ENCODE measurements around the gene SMIM3.

DNA sequence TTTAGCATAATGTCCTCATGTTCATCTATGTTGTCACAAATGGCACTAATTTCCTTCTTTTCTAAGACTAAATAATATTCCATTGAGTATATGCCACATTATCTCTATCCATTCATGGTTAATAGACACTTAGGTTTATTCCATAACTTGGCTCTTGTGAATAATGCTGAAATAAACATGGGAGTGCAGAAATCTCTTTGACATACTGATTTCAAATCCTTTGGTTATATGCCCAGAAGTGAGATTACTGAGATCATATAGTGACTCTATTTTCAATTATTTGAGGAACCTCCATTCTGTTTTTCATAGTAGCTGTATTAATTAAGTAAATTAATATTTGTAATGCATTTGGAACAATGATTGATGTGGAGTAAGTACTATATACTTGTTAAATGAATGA is 13.0 kb downstream of the SMIM3 start:
- no peak for TF ChIP-seq YY1 (IDR thresholded peaks at IDR 0.05; ENCODE audit: low read depth, low read length)
- no peak for TF ChIP-seq SIN3A (IDR thresholded peaks at IDR 0.05; ENCODE audit: low read depth, low read length)
- no peak for TF ChIP-seq ZZZ3 (IDR thresholded peaks at IDR 0.05; ENCODE audit: control insufficient read depth, insufficient read length, low read depth)
- TF ChIP-seq CHD2 (IDR thresholded peaks at IDR 0.05; ENCODE audit: borderline replicate concordance, low read depth, low read length): no peak
- no peak for TF ChIP-seq POLR2AphosphoS5 (IDR thresholded peaks at IDR 0.05; ENCODE audit: low read length)
- no peak for TF ChIP-seq ZNF384 (IDR thresholded peaks at IDR 0.05; ENCODE audit: borderline replicate concordance, low read depth, low read length)
- TF ChIP-seq SUZ12 (IDR thresholded peaks at IDR 0.05; ENCODE audit: unreplicated experiment): no peak
- TF ChIP-seq, protein P1, sequence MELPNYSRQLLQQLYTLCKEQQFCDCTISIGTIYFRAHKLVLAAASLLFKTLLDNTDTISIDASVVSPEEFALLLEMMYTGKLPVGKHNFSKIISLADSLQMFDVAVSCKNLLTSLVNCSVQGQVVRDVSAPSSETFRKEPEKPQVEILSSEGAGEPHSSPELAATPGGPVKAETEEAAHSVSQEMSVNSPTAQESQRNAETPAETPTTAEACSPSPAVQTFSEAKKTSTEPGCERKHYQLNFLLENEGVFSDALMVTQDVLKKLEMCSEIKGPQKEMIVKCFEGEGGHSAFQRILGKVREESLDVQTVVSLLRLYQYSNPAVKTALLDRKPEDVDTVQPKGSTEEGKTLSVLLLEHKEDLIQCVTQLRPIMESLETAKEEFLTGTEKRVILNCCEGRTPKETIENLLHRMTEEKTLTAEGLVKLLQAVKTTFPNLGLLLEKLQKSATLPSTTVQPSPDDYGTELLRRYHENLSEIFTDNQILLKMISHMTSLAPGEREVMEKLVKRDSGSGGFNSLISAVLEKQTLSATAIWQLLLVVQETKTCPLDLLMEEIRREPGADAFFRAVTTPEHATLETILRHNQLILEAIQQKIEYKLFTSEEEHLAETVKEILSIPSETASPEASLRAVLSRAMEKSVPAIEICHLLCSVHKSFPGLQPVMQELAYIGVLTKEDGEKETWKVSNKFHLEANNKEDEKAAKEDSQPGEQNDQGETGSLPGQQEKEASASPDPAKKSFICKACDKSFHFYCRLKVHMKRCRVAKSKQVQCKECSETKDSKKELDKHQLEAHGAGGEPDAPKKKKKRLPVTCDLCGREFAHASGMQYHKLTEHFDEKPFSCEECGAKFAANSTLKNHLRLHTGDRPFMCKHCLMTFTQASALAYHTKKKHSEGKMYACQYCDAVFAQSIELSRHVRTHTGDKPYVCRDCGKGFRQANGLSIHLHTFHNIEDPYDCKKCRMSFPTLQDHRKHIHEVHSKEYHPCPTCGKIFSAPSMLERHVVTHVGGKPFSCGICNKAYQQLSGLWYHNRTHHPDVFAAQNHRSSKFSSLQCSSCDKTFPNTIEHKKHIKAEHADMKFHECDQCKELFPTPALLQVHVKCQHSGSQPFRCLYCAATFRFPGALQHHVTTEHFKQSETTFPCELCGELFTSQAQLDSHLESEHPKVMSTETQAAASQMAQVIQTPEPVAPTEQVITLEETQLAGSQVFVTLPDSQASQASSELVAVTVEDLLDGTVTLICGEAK (IDR thresholded peaks at IDR 0.05; ENCODE audit: borderline replicate concordance): no peak
- TF ChIP-seq, protein P2, sequence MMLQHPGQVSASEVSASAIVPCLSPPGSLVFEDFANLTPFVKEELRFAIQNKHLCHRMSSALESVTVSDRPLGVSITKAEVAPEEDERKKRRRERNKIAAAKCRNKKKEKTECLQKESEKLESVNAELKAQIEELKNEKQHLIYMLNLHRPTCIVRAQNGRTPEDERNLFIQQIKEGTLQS (IDR thresholded peaks at IDR 0.05; ENCODE audit: borderline replicate concordance, extremely low read depth, low read depth, low read length): no peak
- no peak for TF ChIP-seq GABPA (IDR thresholded peaks at IDR 0.05; ENCODE audit: low read depth)

All from GM12878 (cell line).